NB4 (cell line): ENCODE results near the gene LMOD3.

Experiments used
- CTCF ChIP-seq: IDR thresholded peaks from one replicate; pipeline ENCODE4 v1.5.1; 2012; ENCODE audit warnings: low read depth, low read length
- POLR2A ChIP-seq: IDR thresholded peaks from 2 replicates; pipeline ENCODE4 v1.6.1; 2011; ENCODE audit warnings: mild to moderate bottlenecking; ENCODE audit not compliant: insufficient read length; ENCODE audit errors: extremely low read depth
- TF ChIP-seq, protein P1 (sequence below): IDR thresholded peaks from 2 replicates; pipeline ENCODE4 v1.6.1; 2011; ENCODE audit warnings: low read depth, low read length

DNA sequence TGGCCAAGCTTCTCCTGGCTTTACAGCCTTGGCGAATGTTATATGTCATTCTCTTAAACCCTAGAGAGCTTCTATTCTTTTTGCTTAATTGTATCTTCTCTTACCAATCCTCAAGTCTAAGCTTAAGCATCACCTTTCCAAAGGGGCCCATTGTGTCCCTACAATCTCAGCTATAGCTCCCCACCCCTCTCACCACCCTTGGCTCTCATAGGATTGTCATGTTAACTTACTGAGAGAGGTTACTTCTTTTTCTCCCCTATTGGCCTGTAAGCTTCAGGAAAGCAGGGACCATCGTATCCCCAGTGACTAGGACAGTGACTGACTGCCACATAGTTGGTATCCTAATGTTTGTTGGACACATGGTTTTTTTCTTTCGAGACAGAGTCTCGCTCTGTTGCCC, 43.3 kb upstream of the LMOD3 start:
- TF ChIP-seq CTCF (no peak), POLR2A (no peak)
- TF ChIP-seq, protein P1, sequence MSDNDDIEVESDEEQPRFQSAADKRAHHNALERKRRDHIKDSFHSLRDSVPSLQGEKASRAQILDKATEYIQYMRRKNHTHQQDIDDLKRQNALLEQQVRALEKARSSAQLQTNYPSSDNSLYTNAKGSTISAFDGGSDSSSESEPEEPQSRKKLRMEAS, result no peak
